K562 (cell line): ENCODE results near the gene CREG2. TPM values are rescaled to one million over a fixed set of nuclear protein-coding genes. Genes with fewer than 3 reads are reported as not detected.

Experiments used
- ATAC-seq: fragments of 200-7000 bp; cut with Tn5 transposase; 3 replicates; pipeline ENCODE4 v1.9.1; 2020; ENCODE audit warnings: moderate library complexity
- BruUV-seq: library from RNA; stranded (reverse); fragments of 400-500 nt; replicated peaks from 2 replicates; lab custom pipeline; 2021; lab: Mats Ljungman, UMichigan
- CTCF ChIA-PET: fragments of 300-600 bp; formaldehyde crosslinking; extraction: SDS; loops from one replicate; lab custom pipeline; 2021; ENCODE audit warnings: low intra/inter-chr PET ratio; lab: Yijun Ruan, JAX
- POLR2A ChIA-PET: fragments of 300-600, 350-650 bp; sonication (Branson Sonifier 250); formaldehyde crosslinking; extraction: SDS; loops from one replicate; lab custom pipeline; 2021; ENCODE audit warnings: antibody characterized with exemption, inconsistent platforms; lab: Yijun Ruan, JAX
- DNase-seq, 4 experiments: peaks; one replicate each; pipeline versions ENCODE4 v3.0.0 to v3.0.0-alpha.2; 2011 to 2018; ENCODE audit warnings: low spot score in 3 of 4, mixed read lengths in 3 of 4; ENCODE audit errors: extremely low read depth in 1 of 4
- FAIRE-seq: peaks from 2 replicates; lab custom pipeline; 2011; peaks lifted over from hg19 to GRCh38; lab: Jason Lieb, UNC
- H2AFZ ChIP-seq: 2 replicates; pipeline ENCODE4 v1.6.0; 2011; ENCODE audit warnings: low read depth, low read length, control low read depth, inconsistent platforms
- H3K27ac ChIP-seq: fragments of 200-600 bp; 3 replicates; pipeline ENCODE4 v1.8.0; 2011; ENCODE audit warnings: low read depth, mild to moderate bottlenecking, control low read depth, inconsistent platforms, low read length, moderate library complexity, mixed read lengths; ENCODE audit errors: extremely low read depth
- H3K27me3 ChIP-seq, 2 experiments: fragments of 300-600 bp in 1 of 2; 2 replicates in 1 of 2; 3 replicates in 1 of 2; pipeline versions ENCODE4 v1.6.0 to v1.8.0; 2011; ENCODE audit warnings: inconsistent platforms in 2 of 2, low read length in 2 of 2, mild to moderate bottlenecking in 1 of 2, mixed read lengths in 1 of 2, moderate library complexity in 1 of 2; ENCODE audit not compliant: control insufficient read depth in 2 of 2, insufficient read depth in 2 of 2
- H3K36me3 ChIP-seq: fragments of 300-600 bp; 3 replicates; pipeline ENCODE4 v1.8.0; 2011; ENCODE audit warnings: mild to moderate bottlenecking, low read length, inconsistent platforms; ENCODE audit not compliant: control insufficient read depth, insufficient read depth
- H3K4me1 ChIP-seq, 2 experiments: fragments of 200-600 bp in 1 of 2; replicated peaks in 1 of 2; 2 replicates in 1 of 2; 3 replicates in 1 of 2; pipeline versions ENCODE4 v1.5.1 to v1.8.0; 2011; ENCODE audit warnings: inconsistent platforms in 2 of 2, low read length in 2 of 2, mild to moderate bottlenecking in 1 of 2, mixed read lengths in 1 of 2, moderate library complexity in 1 of 2; ENCODE audit not compliant: control insufficient read depth in 2 of 2, insufficient read depth in 2 of 2
- H3K4me2 ChIP-seq: 2 replicates; pipeline ENCODE4 v1.6.1; 2011; ENCODE audit warnings: low read length, control low read depth, inconsistent platforms, mixed read lengths; ENCODE audit not compliant: insufficient read depth
- H3K4me3 ChIP-seq: fragments of 200-600 bp; sonication (generic), shearing (Covaris generic); 2 replicates; pipeline ENCODE4 v1.5.1; 2016; ENCODE audit warnings: control low read depth, inconsistent platforms
- H3K79me2 ChIP-seq: fragments of 200-600 bp; 3 replicates; pipeline ENCODE4 v1.8.0; 2011; ENCODE audit warnings: low read length, inconsistent platforms; ENCODE audit not compliant: control insufficient read depth, insufficient read depth
- H3K9ac ChIP-seq, 2 experiments: 2 replicates each; pipeline versions ENCODE4 v1.6.0 to v1.6.1; 2011; ENCODE audit warnings: low read depth in 2 of 2, low read length in 2 of 2, control low read depth in 1 of 2, inconsistent platforms in 1 of 2, mild to moderate bottlenecking in 1 of 2, mixed read lengths in 1 of 2; ENCODE audit not compliant: insufficient read depth in 1 of 2
- H3K9me1 ChIP-seq: one replicate; pipeline ENCODE4 v1.6.0; 2011; ENCODE audit warnings: inconsistent platforms, mild to moderate bottlenecking, low read length, moderate library complexity; ENCODE audit not compliant: control insufficient read depth, insufficient read depth
- H3K9me3 ChIP-seq: replicated peaks from 2 replicates; pipeline ENCODE4 v1.5.1; 2011; ENCODE audit warnings: low read depth, low read length, inconsistent platforms; ENCODE audit not compliant: control insufficient read depth, insufficient read depth
- H4K20me1 ChIP-seq: replicated peaks from 2 replicates; pipeline ENCODE4 v1.6.1; 2011; ENCODE audit warnings: low read length, inconsistent platforms, mixed read lengths; ENCODE audit not compliant: control insufficient read depth, insufficient read depth
- ATF2 ChIP-seq: sonication (generic); formaldehyde crosslinking; IDR thresholded peaks from 2 replicates; pipeline ENCODE4 v1.8.1; 2022; ENCODE audit warnings: missing genetic modification reagents
- ATF3 ChIP-seq, 2 experiments: fragments of 450-650 bp in 1 of 2; sonication (generic) in 1 of 2; formaldehyde crosslinking in 1 of 2; IDR thresholded peaks in 1 of 2; conservative IDR thresholded peaks in 1 of 2; 2 replicates each; pipeline versions ENCODE4 v1.6.1 to v1.8.1; 2016 to 2023; ENCODE audit warnings: mild to moderate bottlenecking in 2 of 2, moderate library complexity in 2 of 2, inconsistent platforms in 1 of 2, missing genetic modification reagents in 1 of 2
- CHCHD3 ChIP-seq: fragments of 250-450 bp; sonication (Bioruptor Pico); IDR thresholded peaks from 2 replicates; pipeline ENCODE4 v2.1.2; 2022; ENCODE audit warnings: mild to moderate bottlenecking
- FOSL1 ChIP-seq: fragments of 200-800 bp; sonication (Bioruptor generic); conservative IDR thresholded peaks from 2 replicates; pipeline ENCODE4 v1.6.1; 2016; ENCODE audit warnings: missing genetic modification characterization, missing compliant biosample characterization
- FOXA3 ChIP-seq, 2 experiments: fragments of 450-650 bp in 1 of 2; sonication (generic) in 1 of 2; formaldehyde crosslinking; IDR thresholded peaks in 1 of 2; conservative IDR thresholded peaks in 1 of 2; 2 replicates each; pipeline versions ENCODE4 v1.4.0 to v1.8.0; 2020 to 2022; ENCODE audit warnings: mild to moderate bottlenecking in 2 of 2, missing genetic modification reagents in 1 of 2
- JUND ChIP-seq, 2 experiments: IDR thresholded peaks; 2 replicates in 1 of 2; 3 replicates in 1 of 2; pipeline ENCODE4 v1.6.1; 2011; ENCODE audit warnings: borderline replicate concordance in 2 of 2, low read depth in 2 of 2, low read length in 2 of 2, improper control_type of control experiment in 1 of 2, missing biosample characterization in 1 of 2, missing genetic modification characterization in 1 of 2, missing genetic modification reagents in 1 of 2
- POLR2A ChIP-seq: fragments of 450-650 bp; conservative IDR thresholded peaks from 2 replicates; pipeline ENCODE4 v1.6.1; 2016
- TCF7 ChIP-seq: sonication (generic); IDR thresholded peaks from 2 replicates; pipeline ENCODE4 v1.6.1; 2016; ENCODE audit warnings: antibody characterized with exemption, borderline replicate concordance
- WGBS: fragments of 100-300 bp; shearing (Covaris generic); methylation state at CpG from one replicate; pipeline ENCODE4 v1.1.6; 2016; ENCODE audit warnings: low coverage, mixed read lengths; ENCODE audit not compliant: insufficient coverage; ENCODE audit errors: missing lambda C conversion rate; 5-methylcytosine and 5-hydroxymethylcytosine counted together
- in situ Hi-C: fragments of 300-500 bp; cut with MboI; formaldehyde crosslinking; loops from 4 replicates; pipeline ENCODE4 v1.15.0; 2018; ENCODE audit warnings: inconsistent platforms, mixed read lengths
- intact Hi-C: fragments of 100-400 bp; cut with micrococcal nuclease; formaldehyde crosslinking; loops from 2 replicates; pipeline ENCODE4 v1.14.2; 2022
- polyA plus RNA-seq, 8 experiments: library from polyadenylated mRNA; depleted of rRNA in 4 of 8; stranded (reverse) in 5 of 8; unstranded in 3 of 8; fragments of >200 nt; fragmentation: Nextera tagmentation in 2 of 8; fragmentation: Illumina TruSeq in 1 of 8; extraction: Ambion mirVana in 2 of 8; extraction: Trizol in 1 of 8; gene quantifications; 2 replicates each; pipeline versions ENCODE4 v1.2.1 to v1.2.3, GENCODE V29; 2011 to 2014; ENCODE audit warnings: inconsistent platforms in 1 of 8, missing spikeins in 1 of 8
- total RNA-seq, 7 experiments: library from RNA; depleted of rRNA in 6 of 7; stranded (reverse); fragments of >200 nt in 6 of 7; fragmentation: Illumina TruSeq in 2 of 7; extraction: Trizol in 2 of 7; gene quantifications; 2 replicates each; pipeline versions ENCODE4 v1.2.1 to v1.2.3, GENCODE V29; 2011 to 2021; ENCODE audit warnings: low replicate concordance in 1 of 7

Gene CREG2
- total and polyA plus RNA-seq, 9 of the 15 experiments (the other 6 are each of a cell fraction or from before 2014, with no cell fraction given), result not detected

- TF ChIP-seq ATF2 (no peak), FOXA3 (CRISPR knock-in tag; conservative IDR thresholded peaks at IDR 0.05 in 1 of 2, IDR thresholded peaks at IDR 0.05 in 1 of 2) (no peak), POLR2A (no peak), TCF7 (no peak)
Observed at GRCh38 chr2:101382442-101382841, 4.9 kb downstream of the CREG2 start (continued).

GRCh38 chr2:101380376-101380775 lies 6.9 kb downstream of the CREG2 start:
- FAIRE-seq (no peak), ATAC-seq (no peak), DNase-seq (no peak)
- no peak overlapping the region for H2AFZ ChIP-seq
- H3K9me1 ChIP-seq, result no peaks in the 10 kb centered on the region
- no peaks in the 10 kb centered on the region for H3K4me1 ChIP-seq
- H3K4me2 ChIP-seq, result no peak overlapping the region
- H3K27me3 ChIP-seq, result peaks cover 17 to 44% of the 10 kb centered on the region in 2 experiments
- no peak overlapping the region for H3K27ac ChIP-seq
- under 1% methylated on average over 11 of the region's 11 CpGs for WGBS
- H3K9me3 ChIP-seq, result no peaks in the 10 kb centered on the region
- no peak overlapping the region for H3K4me3 ChIP-seq
- CTCF ChIA-PET, result no interaction called here
- no peaks in the 10 kb centered on the region for H3K36me3 ChIP-seq
- intact Hi-C loops (no loop called here), in situ Hi-C loops (no loop called here)
- no TSS peak for BruUV-seq
- H3K9ac ChIP-seq, result no peak overlapping the region
- no peaks in the 10 kb centered on the region for H4K20me1 ChIP-seq
- H3K79me2 ChIP-seq, result no peaks in the 10 kb centered on the region
- TF ChIP-seq JUND (IDR thresholded peaks at IDR 0.05; ENCODE audit: borderline replicate concordance, low read depth, low read length) (peak; percentile 34; the same call in 1 of the 2 replicates), JUND (tag; IDR thresholded peaks at IDR 0.05; ENCODE audit: borderline replicate concordance, low read depth, low read length) (peak; percentile 14; the same call in 1 of the 3 replicates), FOSL1 (peak; percentile 73), ATF3 (IDR thresholded peaks at IDR 0.05) (0 out of 2 replicates have a peak, but pooled peaks have one; percentile 32), ATF3 (CRISPR knock-in tag; conservative IDR thresholded peaks at IDR 0.05) (no peak), CHCHD3 (CRISPR knock-in tag) (no peak)
- POLR2A ChIA-PET, result interaction anchor here (0.6 kb wide), 2 partner anchors 30 to 79 kb away, joined by 3 read pairs; no protein-coding TSS in a partner anchor
